MM.1S (cell line): ENCODE results near the gene C10orf90.

ENCODE experiments used
- DNase-seq: peaks from one replicate; pipeline ENCODE4 v3.0.0-alpha.2; 2015
- H2AFZ ChIP-seq: fragments of 300-600 bp; sonication (generic); 2 replicates; pipeline ENCODE4 v1.6.0; 2016; ENCODE audit warnings: antibody characterized with exemption, low read length
- H3F3A ChIP-seq: fragments of 300-600 bp; sonication (generic); 2 replicates; pipeline ENCODE4 v1.6.1; 2016; ENCODE audit warnings: mild to moderate bottlenecking, antibody characterized with exemption, low read length, moderate library complexity, mixed read lengths; ENCODE audit not compliant: insufficient read depth
- H3K27ac ChIP-seq: fragments of 300-600 bp; sonication (generic); 2 replicates; pipeline ENCODE4 v1.5.1; 2016; ENCODE audit warnings: mild to moderate bottlenecking, low read length
- H3K27me3 ChIP-seq: fragments of 300-600 bp; sonication (generic); replicated peaks from 2 replicates; pipeline ENCODE4 v1.6.0; 2016; ENCODE audit warnings: low read length; ENCODE audit not compliant: insufficient read depth
- H3K36me3 ChIP-seq: fragments of 300-600 bp; sonication (generic); replicated peaks from 2 replicates; pipeline ENCODE4 v1.6.1; 2016; ENCODE audit warnings: mild to moderate bottlenecking, low read length, mixed read lengths; ENCODE audit not compliant: insufficient read depth
- H3K4me1 ChIP-seq: fragments of 300-600 bp; sonication (generic); 2 replicates; pipeline ENCODE4 v1.6.1; 2016; ENCODE audit warnings: low read length, mixed read lengths
- H3K4me2 ChIP-seq: fragments of 300-600 bp; sonication (generic); 2 replicates; pipeline ENCODE4 v1.6.0; 2016; ENCODE audit warnings: low read depth, low read length
- H3K4me3 ChIP-seq: fragments of 300-600 bp; sonication (generic); 2 replicates; pipeline ENCODE4 v1.5.1; 2016; ENCODE audit warnings: low read length, mixed read lengths
- H3K79me2 ChIP-seq: fragments of 300-600 bp; sonication (generic); 2 replicates; pipeline ENCODE4 v1.6.1; 2016; ENCODE audit warnings: mixed run types, low read length, mixed read lengths
- H3K9ac ChIP-seq: fragments of 300-600 bp; sonication (generic); 2 replicates; pipeline ENCODE4 v1.6.1; 2016; ENCODE audit warnings: low read length, mixed read lengths
- H3K9me2 ChIP-seq: fragments of 300-600 bp; sonication (generic); replicated peaks from 2 replicates; pipeline ENCODE4 v1.6.1; 2016; ENCODE audit warnings: mild to moderate bottlenecking, low read length, mixed read lengths; ENCODE audit not compliant: insufficient read depth
- H3K9me3 ChIP-seq: fragments of 300-600 bp; sonication (generic); replicated peaks from 2 replicates; pipeline ENCODE4 v1.6.1; 2016; ENCODE audit warnings: mild to moderate bottlenecking, low read length, mixed read lengths; ENCODE audit not compliant: insufficient read depth
- H4K20me1 ChIP-seq: fragments of 300-600 bp; sonication (generic); 2 replicates; pipeline ENCODE4 v1.6.1; 2016; ENCODE audit warnings: mild to moderate bottlenecking, low read length, moderate library complexity, mixed read lengths; ENCODE audit not compliant: insufficient read depth
- EZH2 ChIP-seq: fragments of 300-600 bp; sonication (generic); optimal IDR thresholded peaks from 2 replicates; pipeline ENCODE3; 2017; ENCODE audit warnings: low read depth, mild to moderate bottlenecking, antibody characterized with exemption, low read length, mixed read lengths
- EZH2phosphoT487 ChIP-seq: fragments of 300-600 bp; sonication (generic); IDR thresholded peaks from 2 replicates; pipeline ENCODE4 v1.6.1; 2018; ENCODE audit warnings: antibody characterized with exemption, low read length
- TF ChIP-seq, protein P1 (sequence below): fragments of 300-600 bp; sonication (generic); IDR thresholded peaks from 2 replicates; pipeline ENCODE4 v1.5.1; 2016; ENCODE audit warnings: antibody characterized with exemption, low read length, mixed read lengths

Gene C10orf90

GRCh38 chr10:126521399-126521798, 149.1 kb downstream of the C10orf90 start:
- DNase-seq = no peak

DNA sequence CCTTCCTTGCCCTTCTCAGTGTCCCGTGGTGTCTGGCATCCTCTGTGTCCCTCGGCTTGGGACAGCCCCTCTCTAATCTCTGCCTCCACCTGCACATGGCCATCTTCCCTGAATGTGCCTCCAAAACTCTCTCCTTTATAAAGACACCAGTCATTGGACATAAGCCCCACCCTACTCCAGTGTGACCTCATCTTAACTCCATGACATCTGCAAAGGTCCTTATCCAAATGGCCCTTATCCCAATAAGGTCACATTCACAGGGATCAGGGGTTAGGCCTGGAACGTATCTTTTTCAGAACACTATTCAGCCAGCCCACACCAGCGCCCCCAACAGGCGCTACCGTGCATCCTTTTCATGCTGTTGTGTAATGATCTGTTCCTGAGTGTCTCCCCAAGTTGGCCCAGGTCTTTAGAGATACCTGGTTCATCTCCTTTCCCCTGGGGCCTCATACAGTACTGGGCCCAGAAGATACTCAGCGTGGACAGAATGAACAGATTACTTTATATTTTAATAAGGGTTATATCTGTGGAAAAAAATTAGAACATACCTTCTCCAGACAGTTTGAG, 149.7 kb downstream of the C10orf90 start:
- no peak for DNase-seq
- TF ChIP-seq, protein P1, sequence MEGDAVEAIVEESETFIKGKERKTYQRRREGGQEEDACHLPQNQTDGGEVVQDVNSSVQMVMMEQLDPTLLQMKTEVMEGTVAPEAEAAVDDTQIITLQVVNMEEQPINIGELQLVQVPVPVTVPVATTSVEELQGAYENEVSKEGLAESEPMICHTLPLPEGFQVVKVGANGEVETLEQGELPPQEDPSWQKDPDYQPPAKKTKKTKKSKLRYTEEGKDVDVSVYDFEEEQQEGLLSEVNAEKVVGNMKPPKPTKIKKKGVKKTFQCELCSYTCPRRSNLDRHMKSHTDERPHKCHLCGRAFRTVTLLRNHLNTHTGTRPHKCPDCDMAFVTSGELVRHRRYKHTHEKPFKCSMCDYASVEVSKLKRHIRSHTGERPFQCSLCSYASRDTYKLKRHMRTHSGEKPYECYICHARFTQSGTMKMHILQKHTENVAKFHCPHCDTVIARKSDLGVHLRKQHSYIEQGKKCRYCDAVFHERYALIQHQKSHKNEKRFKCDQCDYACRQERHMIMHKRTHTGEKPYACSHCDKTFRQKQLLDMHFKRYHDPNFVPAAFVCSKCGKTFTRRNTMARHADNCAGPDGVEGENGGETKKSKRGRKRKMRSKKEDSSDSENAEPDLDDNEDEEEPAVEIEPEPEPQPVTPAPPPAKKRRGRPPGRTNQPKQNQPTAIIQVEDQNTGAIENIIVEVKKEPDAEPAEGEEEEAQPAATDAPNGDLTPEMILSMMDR = no peak
- no peak for TF ChIP-seq EZH2phosphoT487
- no peak for TF ChIP-seq EZH2
- Histone ChIP-seq H3K9me3 (no peaks in the 10 kb centered on the region), H3K4me2 (no peak overlapping the region), H3K4me1 (no peaks in the 10 kb centered on the region), H3K9me2 (no peaks in the 10 kb centered on the region), H3K36me3 (no peaks in the 10 kb centered on the region), H3K79me2 (no peaks in the 10 kb centered on the region), H3K4me3 (no peak overlapping the region), H3K9ac (no peak overlapping the region), H3K27me3 (no peaks in the 10 kb centered on the region), H3F3A (no peaks in the 10 kb centered on the region), H3K27ac (no peak overlapping the region), H2AFZ (no peak overlapping the region), H4K20me1 (no peaks in the 10 kb centered on the region)

More at GRCh38 chr10:126521399-126521798, 149.1 kb downstream of the C10orf90 start:
- no peaks in the 10 kb centered on the region for H3K79me2 ChIP-seq
- no peak overlapping the region for H3K4me2 ChIP-seq
- H4K20me1 ChIP-seq = no peaks in the 10 kb centered on the region
- no peaks in the 10 kb centered on the region for H3K4me1 ChIP-seq
- no peaks in the 10 kb centered on the region for H3K27me3 ChIP-seq
- no peaks in the 10 kb centered on the region for H3K36me3 ChIP-seq
- TF ChIP-seq EZH2 (no peak), EZH2phosphoT487 (no peak)
- TF ChIP-seq, protein P1 = no peak
- H3K9me2 ChIP-seq = no peaks in the 10 kb centered on the region
- no peaks in the 10 kb centered on the region for H3F3A ChIP-seq
- no peak overlapping the region for H2AFZ ChIP-seq
- no peaks in the 10 kb centered on the region for H3K9me3 ChIP-seq
- H3K27ac ChIP-seq = no peak overlapping the region
- H3K4me3 ChIP-seq = no peak overlapping the region
- no peak overlapping the region for H3K9ac ChIP-seq

DNA sequence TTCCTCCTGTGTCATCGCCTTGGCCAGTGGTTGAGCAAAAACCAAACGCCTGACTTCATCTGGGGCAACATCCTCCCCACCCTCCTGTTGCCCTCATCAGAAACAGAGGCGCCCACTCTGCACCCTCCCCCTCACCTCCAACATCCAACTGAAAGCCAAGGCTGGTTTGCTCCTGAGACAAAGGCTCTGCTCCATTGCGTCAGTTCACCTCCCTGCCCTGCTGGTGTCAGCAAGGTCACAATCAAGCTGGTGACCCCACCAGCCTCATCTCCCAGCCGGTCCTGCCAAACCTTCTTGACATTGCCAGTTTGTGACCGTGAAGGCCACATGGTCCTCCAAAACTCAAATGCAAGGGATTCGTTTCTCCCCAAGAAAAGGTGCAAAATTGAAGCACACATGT, 150.5 kb downstream of the C10orf90 start:
- no peak overlapping the region for H3K9ac ChIP-seq
- H3K36me3 ChIP-seq = no peaks in the 10 kb centered on the region
- no peak overlapping the region for H3K4me3 ChIP-seq
- H2AFZ ChIP-seq = no peak overlapping the region
- no peak for TF ChIP-seq EZH2phosphoT487
- TF ChIP-seq, protein P1 = no peak
- no peak for TF ChIP-seq EZH2
- H3K27me3 ChIP-seq = no peaks in the 10 kb centered on the region
- no peaks in the 10 kb centered on the region for H3F3A ChIP-seq
- H3K27ac ChIP-seq = no peak overlapping the region
- H3K9me2 ChIP-seq = no peaks in the 10 kb centered on the region
- H3K9me3 ChIP-seq = no peaks in the 10 kb centered on the region
- no peaks in the 10 kb centered on the region for H4K20me1 ChIP-seq
- H3K4me1 ChIP-seq = no peaks in the 10 kb centered on the region
- no peak overlapping the region for H3K4me2 ChIP-seq
- no peaks in the 10 kb centered on the region for H3K79me2 ChIP-seq
- DNase-seq = no peak
